ENCODE results near the gene EXOC6. TPM values are rescaled to one million over a fixed set of nuclear protein-coding genes. Genes with fewer than 3 reads are reported as not detected.

Gene EXOC6
- total RNA-seq, 1 donor from 2014 or later, result 25.6 TPM

DNA sequence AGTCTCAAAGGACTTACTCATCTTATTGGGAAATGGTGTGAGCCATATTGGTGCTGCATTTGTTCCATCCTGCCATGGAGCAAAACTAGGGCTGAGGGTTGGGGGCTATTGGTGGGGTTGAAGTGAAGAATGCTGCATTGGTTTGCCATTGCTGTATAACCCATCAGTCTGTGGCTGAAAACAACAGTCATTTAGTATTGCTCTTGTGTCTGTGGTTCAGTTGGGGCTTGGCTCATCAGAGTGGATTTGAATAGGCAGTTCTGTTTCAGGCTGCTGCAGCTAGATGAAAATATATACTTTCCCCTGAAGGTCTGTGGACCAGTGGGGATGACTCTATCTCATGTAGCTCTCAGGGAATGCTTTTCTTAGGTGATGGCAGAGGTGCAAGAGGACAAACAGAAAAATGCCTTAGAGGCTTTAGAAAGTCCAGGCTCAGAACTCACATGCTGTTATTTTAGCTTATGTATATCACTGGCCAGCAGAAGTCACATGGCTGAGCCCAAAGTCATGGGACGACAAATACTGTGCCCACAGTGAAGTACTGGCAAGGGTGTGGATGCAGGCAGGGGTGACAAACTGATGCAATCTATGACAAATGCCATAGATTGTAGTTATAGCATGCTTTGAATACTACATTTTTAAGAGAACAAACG, 15.2 kb upstream of the EXOC6 start:
- Mint-ChIP-seq H3K9me3 (no peaks in the 10 kb centered on the region), H3K4me1 (no peaks in the 10 kb centered on the region), H3K27ac (no peak overlapping the region), H3K36me3 (no peaks in the 10 kb centered on the region), H3K4me3 (no peak overlapping the region), H3K27me3 (ENCODE audit: insufficient read depth, low read depth) (peaks cover 5% of the 10 kb centered on the region)
- H3K36me3 ChIP-seq, result no peaks in the 10 kb centered on the region
- no peak for TF ChIP-seq EZH2 (IDR thresholded peaks at IDR 0.05)
- TF ChIP-seq, protein P1, sequence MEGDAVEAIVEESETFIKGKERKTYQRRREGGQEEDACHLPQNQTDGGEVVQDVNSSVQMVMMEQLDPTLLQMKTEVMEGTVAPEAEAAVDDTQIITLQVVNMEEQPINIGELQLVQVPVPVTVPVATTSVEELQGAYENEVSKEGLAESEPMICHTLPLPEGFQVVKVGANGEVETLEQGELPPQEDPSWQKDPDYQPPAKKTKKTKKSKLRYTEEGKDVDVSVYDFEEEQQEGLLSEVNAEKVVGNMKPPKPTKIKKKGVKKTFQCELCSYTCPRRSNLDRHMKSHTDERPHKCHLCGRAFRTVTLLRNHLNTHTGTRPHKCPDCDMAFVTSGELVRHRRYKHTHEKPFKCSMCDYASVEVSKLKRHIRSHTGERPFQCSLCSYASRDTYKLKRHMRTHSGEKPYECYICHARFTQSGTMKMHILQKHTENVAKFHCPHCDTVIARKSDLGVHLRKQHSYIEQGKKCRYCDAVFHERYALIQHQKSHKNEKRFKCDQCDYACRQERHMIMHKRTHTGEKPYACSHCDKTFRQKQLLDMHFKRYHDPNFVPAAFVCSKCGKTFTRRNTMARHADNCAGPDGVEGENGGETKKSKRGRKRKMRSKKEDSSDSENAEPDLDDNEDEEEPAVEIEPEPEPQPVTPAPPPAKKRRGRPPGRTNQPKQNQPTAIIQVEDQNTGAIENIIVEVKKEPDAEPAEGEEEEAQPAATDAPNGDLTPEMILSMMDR (IDR thresholded peaks at IDR 0.05), result no peak
- no peak for TF ChIP-seq EZH2phosphoT487 (IDR thresholded peaks at IDR 0.05)
- H3K9ac ChIP-seq, result no peak overlapping the region
- no peaks in the 10 kb centered on the region for H3K79me2 ChIP-seq (ENCODE audit: low read depth)
- no peaks in the 10 kb centered on the region for H3K4me1 ChIP-seq
- H3K27me3 ChIP-seq, result no peaks in the 10 kb centered on the region
- DNase-seq (ENCODE audit: low spot score), result no peak
- no peak overlapping the region for H2AFZ ChIP-seq (replicated peaks)
- H3F3A ChIP-seq (ENCODE audit: low read depth), result no peaks in the 10 kb centered on the region
- no peaks in the 10 kb centered on the region for H4K20me1 ChIP-seq (ENCODE audit: low read depth)
- no peak overlapping the region for H3K4me3 ChIP-seq
- H3K9me3 ChIP-seq (ENCODE audit: low read depth), result no peaks in the 10 kb centered on the region
- no peak overlapping the region for H3K27ac ChIP-seq
- no peak overlapping the region for H3K4me2 ChIP-seq

GRCh38 chr10:92834331-92834730, 14.0 kb upstream of the EXOC6 start:
- Histone ChIP-seq H3K4me2 (no peak overlapping the region), H4K20me1 (ENCODE audit: low read depth) (no peaks in the 10 kb centered on the region), H3K36me3 (no peaks in the 10 kb centered on the region), H3K27me3 (no peaks in the 10 kb centered on the region), H3K9ac (no peak overlapping the region), H3F3A (ENCODE audit: low read depth) (no peaks in the 10 kb centered on the region), H3K9me3 (ENCODE audit: low read depth) (no peaks in the 10 kb centered on the region), H3K79me2 (ENCODE audit: low read depth) (no peaks in the 10 kb centered on the region), H3K4me1 (no peaks in the 10 kb centered on the region), H2AFZ (replicated peaks) (no peak overlapping the region), H3K27ac (no peak overlapping the region), H3K4me3 (no peak overlapping the region)
- H3K36me3 Mint-ChIP-seq, result no peaks in the 10 kb centered on the region
- H3K4me3 Mint-ChIP-seq, result no peak overlapping the region
- H3K27ac Mint-ChIP-seq, result no peak overlapping the region
- H3K4me1 Mint-ChIP-seq, result no peaks in the 10 kb centered on the region
- peaks cover 2% of the 10 kb centered on the region for H3K9me3 Mint-ChIP-seq
- no peak for DNase-seq (ENCODE audit: low spot score)
- TF ChIP-seq EZH2phosphoT487 (IDR thresholded peaks at IDR 0.05) (no peak), EZH2 (IDR thresholded peaks at IDR 0.05) (no peak)
- TF ChIP-seq, protein P1 (IDR thresholded peaks at IDR 0.05), result no peak
- H3K27me3 Mint-ChIP-seq (ENCODE audit: insufficient read depth, low read depth), result peaks cover 2% of the 10 kb centered on the region

- H3K4me3 ChIP-seq, result no peak overlapping the region
- no peak overlapping the region for H2AFZ ChIP-seq (replicated peaks)
- no peak overlapping the region for H3K27ac Mint-ChIP-seq
- no peak overlapping the region for H3K4me3 Mint-ChIP-seq
- H3K4me1 Mint-ChIP-seq, result no peaks in the 10 kb centered on the region
- H3K27me3 Mint-ChIP-seq (ENCODE audit: insufficient read depth, low read depth), result peaks cover 2% of the 10 kb centered on the region
- no peaks in the 10 kb centered on the region for H3K4me1 ChIP-seq
- no peaks in the 10 kb centered on the region for H3K36me3 ChIP-seq
- no peak overlapping the region for H3K27ac ChIP-seq
- H3K4me2 ChIP-seq, result no peak overlapping the region
- H3K27me3 ChIP-seq, result no peaks in the 10 kb centered on the region
- H4K20me1 ChIP-seq (ENCODE audit: low read depth), result no peaks in the 10 kb centered on the region
- no peaks in the 10 kb centered on the region for H3K79me2 ChIP-seq (ENCODE audit: low read depth)
- no peak for DNase-seq (ENCODE audit: low spot score)
- H3F3A ChIP-seq (ENCODE audit: low read depth), result no peaks in the 10 kb centered on the region
- peaks cover 2% of the 10 kb centered on the region for H3K9me3 Mint-ChIP-seq
- TF ChIP-seq EZH2 (IDR thresholded peaks at IDR 0.05) (no peak), EZH2phosphoT487 (IDR thresholded peaks at IDR 0.05) (no peak)
- TF ChIP-seq, protein P1 (IDR thresholded peaks at IDR 0.05), result no peak
- H3K36me3 Mint-ChIP-seq, result no peaks in the 10 kb centered on the region
- H3K9me3 ChIP-seq (ENCODE audit: low read depth), result no peaks in the 10 kb centered on the region
- H3K9ac ChIP-seq, result no peak overlapping the region
Observed at GRCh38 chr10:92834986-92835385, 13.3 kb upstream of the EXOC6 start.
